Measurements from ENCODE around the gene LPP.

Gene LPP

DNA sequence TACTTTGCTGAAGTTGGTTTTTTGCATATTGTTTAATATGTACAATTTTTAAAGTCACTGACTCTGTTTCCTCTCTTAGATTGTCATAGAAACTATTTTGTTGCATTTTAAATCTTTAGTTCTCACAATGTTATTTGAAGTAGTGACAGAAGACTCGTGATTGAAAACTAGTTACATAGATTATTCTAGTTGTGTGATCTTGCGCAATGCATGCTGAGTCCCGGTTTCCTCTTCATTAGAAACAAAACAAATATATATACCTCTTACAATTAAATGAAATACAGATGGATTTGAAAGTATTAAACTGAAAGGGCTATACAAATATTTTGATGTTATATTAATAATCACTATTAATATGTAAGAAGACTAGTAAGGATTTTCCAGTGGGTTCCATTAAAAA, 333.0 kb downstream of the LPP start:
- peaks cover 12% of the 10 kb centered on the region for H3K4me1 Mint-ChIP-seq (ENCODE audit: low read depth)
- H3K27me3 Mint-ChIP-seq: no peaks in the 10 kb centered on the region
- H3K27ac Mint-ChIP-seq: no peak overlapping the region
- no peak for DNase-seq
- peaks cover 57% of the 10 kb centered on the region for H3K36me3 Mint-ChIP-seq (ENCODE audit: low read depth)
- H3K4me3 Mint-ChIP-seq: no peak overlapping the region
- no peaks in the 10 kb centered on the region for H3K9me3 Mint-ChIP-seq

- no peak for DNase-seq
- Mint-ChIP-seq H3K27ac (no peak overlapping the region), H3K4me1 (ENCODE audit: low read depth) (peaks cover 7% of the 10 kb centered on the region), H3K36me3 (ENCODE audit: low read depth) (peaks cover 55% of the 10 kb centered on the region), H3K27me3 (no peaks in the 10 kb centered on the region), H3K4me3 (no peak overlapping the region), H3K9me3 (no peaks in the 10 kb centered on the region)
Measured at GRCh38 chr3:188487652-188488051, 333.7 kb downstream of the LPP start.

DNA sequence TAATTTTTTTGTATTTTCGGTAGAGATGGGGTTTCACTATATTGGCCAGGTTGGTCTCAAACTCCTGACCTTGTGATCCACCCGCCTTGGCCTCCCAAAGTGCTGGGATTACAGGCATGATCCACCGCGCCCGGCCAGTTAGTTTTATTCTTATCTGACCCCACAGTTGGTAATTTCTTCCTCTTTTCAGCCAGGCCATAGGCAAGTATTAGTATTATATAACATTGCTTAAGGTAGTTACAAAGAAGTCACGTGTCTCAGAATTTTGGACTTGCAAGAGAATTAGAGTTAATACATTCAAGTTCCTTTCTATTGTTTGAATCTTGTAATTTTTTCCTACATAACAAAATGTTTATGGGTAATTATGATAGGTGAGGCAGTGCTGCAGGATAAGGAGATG, 334.8 kb downstream of the LPP start:
- H3K27ac Mint-ChIP-seq: no peak overlapping the region
- H3K36me3 Mint-ChIP-seq (ENCODE audit: low read depth): peaks cover 52% of the 10 kb centered on the region
- H3K27me3 Mint-ChIP-seq: no peaks in the 10 kb centered on the region
- H3K4me3 Mint-ChIP-seq: no peak overlapping the region
- peaks cover 7% of the 10 kb centered on the region for H3K4me1 Mint-ChIP-seq (ENCODE audit: low read depth)
- H3K9me3 Mint-ChIP-seq: no peaks in the 10 kb centered on the region
- DNase-seq: no peak

- H3K27ac Mint-ChIP-seq: no peak overlapping the region
- DNase-seq: no peak
- no peak overlapping the region for H3K4me3 Mint-ChIP-seq
- no peaks in the 10 kb centered on the region for H3K9me3 Mint-ChIP-seq
- peaks cover 42% of the 10 kb centered on the region for H3K36me3 Mint-ChIP-seq (ENCODE audit: low read depth)
- peaks cover 7% of the 10 kb centered on the region for H3K4me1 Mint-ChIP-seq (ENCODE audit: low read depth)
- no peaks in the 10 kb centered on the region for H3K27me3 Mint-ChIP-seq
Measured at GRCh38 chr3:188489639-188490405, 335.9 kb downstream of the LPP start.

DNA sequence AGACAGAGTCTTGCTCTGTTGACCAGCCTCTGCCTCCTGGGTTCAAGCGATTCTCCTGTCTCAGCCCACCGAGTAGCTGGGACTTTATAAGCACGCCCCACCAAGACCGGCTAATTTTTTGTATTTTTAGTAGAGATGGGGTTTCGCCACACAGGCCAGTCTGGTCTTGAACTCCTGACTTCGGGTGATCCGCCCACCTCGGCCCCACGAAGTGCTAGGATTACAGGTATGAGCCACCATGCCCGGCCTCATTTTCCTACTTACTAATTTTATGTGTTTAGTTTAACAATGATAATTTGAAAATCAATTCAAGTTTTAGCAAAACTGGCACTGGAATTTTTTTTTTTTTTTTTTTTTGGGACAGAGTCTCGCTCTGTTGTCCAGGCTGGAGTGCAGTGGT, 336.5 kb downstream of the LPP start:
- no peak overlapping the region for H3K27ac Mint-ChIP-seq
- no peak for DNase-seq
- peaks cover 7% of the 10 kb centered on the region for H3K4me1 Mint-ChIP-seq (ENCODE audit: low read depth)
- H3K4me3 Mint-ChIP-seq: no peak overlapping the region
- no peaks in the 10 kb centered on the region for H3K9me3 Mint-ChIP-seq
- no peaks in the 10 kb centered on the region for H3K27me3 Mint-ChIP-seq
- H3K36me3 Mint-ChIP-seq (ENCODE audit: low read depth): peaks cover 36% of the 10 kb centered on the region

DNA sequence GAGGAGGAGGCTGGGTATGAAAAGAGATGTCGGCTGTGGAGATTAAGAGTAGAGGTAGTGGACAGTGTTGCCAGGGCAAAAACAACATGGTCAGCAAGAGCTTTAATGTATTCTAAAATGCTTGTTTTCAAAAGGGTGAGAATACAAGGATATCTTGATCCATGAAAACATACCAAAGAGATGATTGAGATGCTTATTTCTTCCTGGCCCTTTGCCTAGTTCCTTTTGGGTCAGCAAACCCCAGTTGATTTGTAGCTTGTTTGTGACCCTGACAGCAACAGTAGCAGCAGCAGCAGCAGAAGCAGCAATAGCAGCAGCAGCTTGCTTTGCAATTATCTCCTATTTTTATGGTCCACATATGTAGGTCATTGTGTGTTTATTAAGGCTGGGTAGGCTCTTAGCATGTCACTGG, 337.3 kb downstream of the LPP start:
- Mint-ChIP-seq H3K9me3 (no peaks in the 10 kb centered on the region), H3K4me1 (ENCODE audit: low read depth) (peaks cover 7% of the 10 kb centered on the region), H3K27ac (no peak overlapping the region), H3K36me3 (ENCODE audit: low read depth) (peaks cover 32% of the 10 kb centered on the region), H3K4me3 (no peak overlapping the region), H3K27me3 (no peaks in the 10 kb centered on the region)
- no peak for DNase-seq

DNA sequence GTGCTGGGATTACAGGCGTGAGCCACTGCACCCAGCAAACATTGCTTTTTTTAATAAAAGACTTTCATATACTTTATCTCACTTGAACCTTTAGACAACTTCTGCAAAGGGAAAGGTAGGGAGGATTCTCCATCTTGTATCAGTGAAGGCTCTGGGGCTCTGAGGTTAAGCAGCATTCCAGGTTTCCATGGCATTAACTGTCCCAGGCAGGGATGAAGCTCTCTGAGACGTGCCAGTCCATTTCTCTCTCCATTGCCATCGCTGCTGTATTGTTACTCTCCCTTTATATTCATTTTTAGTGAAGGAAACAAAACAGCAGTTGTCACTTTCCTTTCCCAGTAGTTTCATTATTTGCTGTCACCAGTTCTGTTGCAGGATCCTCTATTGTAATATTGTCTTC, 342.4 kb downstream of the LPP start:
- no peak overlapping the region for H3K4me3 Mint-ChIP-seq
- peaks cover 11% of the 10 kb centered on the region for H3K4me1 Mint-ChIP-seq (ENCODE audit: low read depth)
- no peak overlapping the region for H3K27ac Mint-ChIP-seq
- no peaks in the 10 kb centered on the region for H3K9me3 Mint-ChIP-seq
- peaks cover 14% of the 10 kb centered on the region for H3K36me3 Mint-ChIP-seq (ENCODE audit: low read depth)
- H3K27me3 Mint-ChIP-seq: no peaks in the 10 kb centered on the region
- DNase-seq: no peak

DNA sequence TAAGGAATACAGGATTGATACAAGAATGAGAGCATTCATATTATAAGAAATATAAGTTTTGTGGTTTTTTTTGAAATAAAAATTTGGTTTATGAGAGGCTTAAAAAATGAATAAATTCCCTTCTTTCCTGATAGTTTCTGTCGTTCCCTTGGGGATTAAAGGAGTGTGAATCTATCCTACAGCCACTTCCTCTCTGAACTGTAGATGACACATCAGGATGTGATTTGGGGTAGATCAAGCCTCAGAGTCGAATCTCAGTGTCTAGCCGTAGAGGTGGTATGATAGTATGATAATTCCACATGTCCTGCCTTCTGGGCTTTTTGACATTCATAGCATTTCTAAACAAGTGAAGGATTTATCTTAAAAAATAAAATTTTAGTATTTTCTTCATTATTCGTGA, 343.1 kb downstream of the LPP start:
- Mint-ChIP-seq H3K36me3 (ENCODE audit: low read depth) (peaks cover 11% of the 10 kb centered on the region), H3K27me3 (no peaks in the 10 kb centered on the region), H3K27ac (no peak overlapping the region), H3K9me3 (peaks cover 2% of the 10 kb centered on the region), H3K4me3 (no peak overlapping the region), H3K4me1 (ENCODE audit: low read depth) (peaks cover 9% of the 10 kb centered on the region)
- no peak for DNase-seq

DNA sequence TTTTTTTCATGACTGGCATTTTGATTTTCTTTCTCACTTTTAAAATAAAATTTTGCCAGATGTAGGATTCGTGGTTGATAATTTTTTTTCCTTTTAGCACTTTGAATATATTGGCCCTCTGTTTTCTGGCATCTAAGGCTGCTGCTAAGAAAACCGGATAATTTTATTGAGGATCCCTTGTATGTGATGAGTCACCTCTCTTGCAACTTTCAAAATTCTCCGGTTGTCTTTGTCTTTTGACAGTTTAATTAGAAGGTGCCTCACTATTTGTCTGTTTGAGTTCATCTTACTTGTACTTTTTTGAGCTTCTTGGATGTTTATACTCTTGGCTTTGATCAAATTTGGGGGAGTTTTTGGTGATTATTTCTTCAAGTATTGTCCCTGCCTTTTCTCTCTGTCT, 349.7 kb downstream of the LPP start:
- H3K36me3 Mint-ChIP-seq (ENCODE audit: low read depth): peaks cover 36% of the 10 kb centered on the region
- peaks cover 23% of the 10 kb centered on the region for H3K9me3 Mint-ChIP-seq
- peaks cover 16% of the 10 kb centered on the region for H3K4me1 Mint-ChIP-seq (ENCODE audit: low read depth)
- no peak overlapping the region for H3K4me3 Mint-ChIP-seq
- no peak overlapping the region for H3K27ac Mint-ChIP-seq
- H3K27me3 Mint-ChIP-seq: no peaks in the 10 kb centered on the region
- DNase-seq: no peak

GRCh38 chr3:188505151-188505550, 351.2 kb downstream of the LPP start:
- no peaks in the 10 kb centered on the region for H3K27me3 Mint-ChIP-seq
- H3K36me3 Mint-ChIP-seq (ENCODE audit: low read depth): peaks cover 36% of the 10 kb centered on the region
- no peak overlapping the region for H3K4me3 Mint-ChIP-seq
- peaks cover 23% of the 10 kb centered on the region for H3K9me3 Mint-ChIP-seq
- H3K27ac Mint-ChIP-seq: no peak overlapping the region
- H3K4me1 Mint-ChIP-seq (ENCODE audit: low read depth): peaks cover 16% of the 10 kb centered on the region
- no peak for DNase-seq

DNA sequence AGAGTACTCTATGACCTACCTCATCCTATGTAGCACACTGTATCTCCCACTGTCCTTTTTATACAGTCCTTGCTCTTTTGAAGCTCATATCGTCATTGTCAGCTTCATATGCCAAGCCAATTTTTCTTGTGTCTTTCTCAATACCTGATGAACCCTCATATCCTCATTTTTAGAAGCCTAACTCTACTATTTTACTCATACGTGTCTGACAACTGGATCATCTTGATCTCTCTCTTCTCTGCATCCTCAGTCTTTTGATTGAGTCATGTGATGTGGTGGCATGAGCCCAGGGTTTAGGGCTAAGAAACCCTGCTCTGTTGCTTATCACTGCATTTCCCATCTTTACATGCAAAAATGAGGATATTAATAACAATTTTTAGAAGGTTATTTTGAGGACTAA, 352.0 kb downstream of the LPP start:
- no peaks in the 10 kb centered on the region for H3K27me3 Mint-ChIP-seq
- no peak overlapping the region for H3K27ac Mint-ChIP-seq
- no peak overlapping the region for H3K4me3 Mint-ChIP-seq
- peaks cover 13% of the 10 kb centered on the region for H3K4me1 Mint-ChIP-seq (ENCODE audit: low read depth)
- H3K36me3 Mint-ChIP-seq (ENCODE audit: low read depth): peaks cover 31% of the 10 kb centered on the region
- no peak for DNase-seq
- H3K9me3 Mint-ChIP-seq: peaks cover 23% of the 10 kb centered on the region

DNA sequence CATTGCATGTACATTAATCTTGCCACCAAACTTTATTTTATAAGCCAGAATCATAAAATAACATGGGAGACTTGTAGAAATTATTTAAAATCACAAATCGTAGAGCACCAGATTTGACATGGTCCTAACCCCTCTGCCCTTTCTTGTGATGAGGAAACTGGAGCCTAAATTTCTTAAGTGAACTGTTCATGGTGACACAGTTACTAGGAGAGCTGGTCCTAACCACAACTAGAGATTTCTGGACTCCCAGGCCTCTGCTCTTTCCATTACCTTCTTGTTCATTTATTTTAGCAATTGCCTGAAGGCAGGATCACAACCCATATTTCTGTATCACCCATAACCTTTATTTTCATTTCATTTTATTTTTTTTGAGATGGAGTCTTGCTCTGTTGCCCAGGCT, 352.5 kb downstream of the LPP start:
- H3K36me3 Mint-ChIP-seq (ENCODE audit: low read depth): peaks cover 29% of the 10 kb centered on the region
- peaks cover 23% of the 10 kb centered on the region for H3K9me3 Mint-ChIP-seq
- H3K27me3 Mint-ChIP-seq: no peaks in the 10 kb centered on the region
- no peak overlapping the region for H3K27ac Mint-ChIP-seq
- H3K4me1 Mint-ChIP-seq (ENCODE audit: low read depth): peaks cover 11% of the 10 kb centered on the region
- DNase-seq: no peak
- H3K4me3 Mint-ChIP-seq: no peak overlapping the region

- H3K36me3 Mint-ChIP-seq (ENCODE audit: low read depth): peaks cover 24% of the 10 kb centered on the region
- peaks cover 19% of the 10 kb centered on the region for H3K9me3 Mint-ChIP-seq
- no peak overlapping the region for H3K27ac Mint-ChIP-seq
- H3K4me3 Mint-ChIP-seq: no peak overlapping the region
- no peaks in the 10 kb centered on the region for H3K27me3 Mint-ChIP-seq
- DNase-seq: no peak
- H3K4me1 Mint-ChIP-seq (ENCODE audit: low read depth): peaks cover 11% of the 10 kb centered on the region
Measured at GRCh38 chr3:188507244-188507720, 353.3 kb downstream of the LPP start.

- H3K4me3 Mint-ChIP-seq: no peak overlapping the region
- DNase-seq: no peak
- H3K36me3 Mint-ChIP-seq (ENCODE audit: low read depth): peaks cover 22% of the 10 kb centered on the region
- H3K4me1 Mint-ChIP-seq (ENCODE audit: low read depth): peaks cover 11% of the 10 kb centered on the region
- H3K27me3 Mint-ChIP-seq: no peaks in the 10 kb centered on the region
- H3K9me3 Mint-ChIP-seq: peaks cover 16% of the 10 kb centered on the region
- no peak overlapping the region for H3K27ac Mint-ChIP-seq
Measured at GRCh38 chr3:188508454-188508853, 354.5 kb downstream of the LPP start.

DNA sequence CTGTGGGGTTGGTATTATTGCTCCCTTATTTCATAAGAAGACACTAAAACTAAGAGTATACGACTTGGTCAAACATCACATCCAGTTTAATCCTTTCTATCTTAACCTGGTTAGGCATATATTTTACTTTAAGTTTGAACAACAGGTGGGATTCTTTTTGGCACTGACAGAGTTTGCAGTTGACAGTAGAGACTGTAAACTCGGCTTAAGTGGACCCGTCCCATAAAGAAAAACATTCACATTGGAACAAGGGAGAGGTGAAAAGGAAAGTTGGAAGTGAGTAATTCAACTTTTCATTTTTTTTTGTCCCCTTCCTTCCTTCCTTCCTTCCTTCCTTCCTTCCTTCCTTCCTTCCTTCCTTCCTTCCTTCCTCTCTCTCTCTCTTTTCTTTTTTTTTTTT, 355.4 kb downstream of the LPP start:
- Mint-ChIP-seq H3K27ac (no peak overlapping the region), H3K36me3 (ENCODE audit: low read depth) (peaks cover 13% of the 10 kb centered on the region), H3K4me3 (no peak overlapping the region), H3K9me3 (peaks cover 7% of the 10 kb centered on the region), H3K4me1 (ENCODE audit: low read depth) (peaks cover 11% of the 10 kb centered on the region), H3K27me3 (no peaks in the 10 kb centered on the region)
- no peak for DNase-seq

- no peak overlapping the region for H3K27ac Mint-ChIP-seq
- H3K4me1 Mint-ChIP-seq (ENCODE audit: low read depth): peaks cover 11% of the 10 kb centered on the region
- H3K36me3 Mint-ChIP-seq (ENCODE audit: low read depth): peaks cover 5% of the 10 kb centered on the region
- H3K9me3 Mint-ChIP-seq: no peaks in the 10 kb centered on the region
- no peaks in the 10 kb centered on the region for H3K27me3 Mint-ChIP-seq
- no peak for DNase-seq
- H3K4me3 Mint-ChIP-seq: no peak overlapping the region
Measured at GRCh38 chr3:188510366-188510765, 356.4 kb downstream of the LPP start.

All from activated T-cell treated with anti-CD3 and anti-CD28 coated beads, Interleukin-2, amount 50 U/mL, for 24 hours (primary cell).